Fibroblast of lung (primary cell): Measurements from ENCODE around the gene TAS1R3.

Experiments
- EZH2 ChIP-seq: IDR thresholded peaks from 2 replicates; pipeline ENCODE4 v1.5.1; 2012; ENCODE audit warnings: low read length, control low read depth, mild to moderate bottlenecking; ENCODE audit errors: missing control alignments
- TF ChIP-seq, protein P1 (sequence below), 2 donors: IDR thresholded peaks in 1 of 2; conservative IDR thresholded peaks in 1 of 2; 1 replicate in 1 of 2; 2 replicates in 1 of 2; pipeline ENCODE4 v1.5.1; 2011 to 2012; ENCODE audit warnings: low read length in 2 of 2, control low read depth in 1 of 2, inconsistent platforms in 1 of 2, low read depth in 1 of 2, mild to moderate bottlenecking in 1 of 2

DNA sequence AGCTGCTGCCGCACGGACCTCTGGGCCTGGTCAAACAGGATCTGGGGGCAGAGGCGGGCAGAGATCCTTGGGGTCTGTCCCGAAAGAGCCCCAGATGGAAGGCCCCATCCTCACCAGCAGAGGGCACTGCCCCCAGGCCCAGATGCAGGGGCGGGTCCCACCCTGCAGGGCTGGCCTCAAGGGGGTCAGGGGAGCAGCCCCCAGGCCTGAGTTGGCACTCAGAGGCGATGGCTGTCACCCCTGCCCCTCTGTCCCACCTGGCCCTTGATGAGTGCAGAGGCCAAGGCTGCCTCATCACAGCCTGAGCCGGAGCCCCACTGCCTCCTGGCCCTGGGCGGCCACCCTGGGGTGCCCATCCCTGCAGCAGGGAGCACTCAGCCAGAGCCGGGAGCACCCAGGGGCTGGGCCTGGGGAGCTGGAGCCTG lies 29.1 kb upstream of the TAS1R3 start:
- TF ChIP-seq, protein P1, sequence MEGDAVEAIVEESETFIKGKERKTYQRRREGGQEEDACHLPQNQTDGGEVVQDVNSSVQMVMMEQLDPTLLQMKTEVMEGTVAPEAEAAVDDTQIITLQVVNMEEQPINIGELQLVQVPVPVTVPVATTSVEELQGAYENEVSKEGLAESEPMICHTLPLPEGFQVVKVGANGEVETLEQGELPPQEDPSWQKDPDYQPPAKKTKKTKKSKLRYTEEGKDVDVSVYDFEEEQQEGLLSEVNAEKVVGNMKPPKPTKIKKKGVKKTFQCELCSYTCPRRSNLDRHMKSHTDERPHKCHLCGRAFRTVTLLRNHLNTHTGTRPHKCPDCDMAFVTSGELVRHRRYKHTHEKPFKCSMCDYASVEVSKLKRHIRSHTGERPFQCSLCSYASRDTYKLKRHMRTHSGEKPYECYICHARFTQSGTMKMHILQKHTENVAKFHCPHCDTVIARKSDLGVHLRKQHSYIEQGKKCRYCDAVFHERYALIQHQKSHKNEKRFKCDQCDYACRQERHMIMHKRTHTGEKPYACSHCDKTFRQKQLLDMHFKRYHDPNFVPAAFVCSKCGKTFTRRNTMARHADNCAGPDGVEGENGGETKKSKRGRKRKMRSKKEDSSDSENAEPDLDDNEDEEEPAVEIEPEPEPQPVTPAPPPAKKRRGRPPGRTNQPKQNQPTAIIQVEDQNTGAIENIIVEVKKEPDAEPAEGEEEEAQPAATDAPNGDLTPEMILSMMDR (conservative IDR thresholded peaks at IDR 0.05 in 1 of 2, IDR thresholded peaks at IDR 0.05 in 1 of 2; ENCODE audit: low read depth in 1 of 2, low read length in 2 of 2): peak; percentile 16 to 46
- TF ChIP-seq EZH2: no peak
